Measurements from ENCODE around the gene TMEM87B.
"Not testable (repeated sequence)": the region's sequence is repeated elsewhere in the genome, so short reads cannot be mapped to it uniquely, and the experiment has no call there.

TMEM87B gene

GRCh38 chr2:112108178-112108832 lies 53.2 kb downstream of the TMEM87B start:
- no peak overlapping the region for H3K4me3 ChIP-seq (ENCODE audit: low read length)
- no peak for TF ChIP-seq ZNF274 (IDR thresholded peaks at IDR 0.05; ENCODE audit: low read depth, low read length)

DNA sequence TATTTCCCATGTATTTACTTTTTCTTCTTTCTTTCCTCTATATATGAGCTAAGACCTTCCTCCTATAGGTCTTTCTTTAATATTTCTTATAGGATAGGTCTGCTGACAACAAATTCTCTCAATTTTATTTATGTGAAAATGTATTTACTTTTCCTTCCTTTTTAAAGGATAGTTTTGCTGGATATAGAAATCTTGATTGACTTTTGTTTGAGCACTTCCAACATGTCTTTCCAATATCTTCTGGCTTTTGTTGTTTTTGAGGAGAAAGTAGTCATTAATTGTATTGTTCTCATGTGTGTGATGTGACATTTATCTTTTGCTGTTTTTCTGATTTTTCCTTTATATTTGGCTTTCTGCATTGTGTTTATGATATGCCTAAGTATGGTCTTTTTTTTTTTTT lies 54.2 kb downstream of the TMEM87B start:
- no peak overlapping the region for H3K4me3 ChIP-seq (ENCODE audit: low read length)
- no peak for TF ChIP-seq ZNF274 (IDR thresholded peaks at IDR 0.05; ENCODE audit: low read depth, low read length)

GRCh38 chr2:112110966-112111365 lies 55.9 kb downstream of the TMEM87B start:
- H3K4me3 ChIP-seq (ENCODE audit: low read length): no peak overlapping the region
- TF ChIP-seq ZNF274 (IDR thresholded peaks at IDR 0.05; ENCODE audit: low read depth, low read length): no peak

- H3K4me3 ChIP-seq (ENCODE audit: low read length): not testable (repeated sequence)
Measured at GRCh38 chr2:112113354-112113753, 58.3 kb downstream of the TMEM87B start.

DNA sequence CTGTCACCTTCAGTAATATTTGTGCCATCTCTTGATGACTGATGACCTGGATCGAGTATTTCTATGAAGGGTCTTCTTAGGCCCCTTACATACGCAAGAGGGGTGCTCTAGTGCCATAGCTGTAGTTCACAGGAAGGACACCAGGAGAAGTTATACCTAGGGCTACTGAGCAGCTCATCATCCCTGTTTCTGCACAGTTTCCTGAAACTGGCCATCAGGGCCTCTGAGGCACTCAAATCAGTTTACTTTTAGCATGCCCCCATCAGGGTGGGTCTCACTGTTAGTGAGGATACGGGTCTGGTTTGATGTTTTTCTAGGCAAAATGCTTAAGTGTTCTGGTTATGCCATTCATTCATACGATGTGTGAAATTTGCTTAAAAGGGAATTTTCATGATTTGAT lies 63.1 kb downstream of the TMEM87B start:
- H3K4me3 ChIP-seq (ENCODE audit: low read length): no peak overlapping the region
- no peak for TF ChIP-seq ZNF274 (IDR thresholded peaks at IDR 0.05; ENCODE audit: low read depth, low read length)

DNA sequence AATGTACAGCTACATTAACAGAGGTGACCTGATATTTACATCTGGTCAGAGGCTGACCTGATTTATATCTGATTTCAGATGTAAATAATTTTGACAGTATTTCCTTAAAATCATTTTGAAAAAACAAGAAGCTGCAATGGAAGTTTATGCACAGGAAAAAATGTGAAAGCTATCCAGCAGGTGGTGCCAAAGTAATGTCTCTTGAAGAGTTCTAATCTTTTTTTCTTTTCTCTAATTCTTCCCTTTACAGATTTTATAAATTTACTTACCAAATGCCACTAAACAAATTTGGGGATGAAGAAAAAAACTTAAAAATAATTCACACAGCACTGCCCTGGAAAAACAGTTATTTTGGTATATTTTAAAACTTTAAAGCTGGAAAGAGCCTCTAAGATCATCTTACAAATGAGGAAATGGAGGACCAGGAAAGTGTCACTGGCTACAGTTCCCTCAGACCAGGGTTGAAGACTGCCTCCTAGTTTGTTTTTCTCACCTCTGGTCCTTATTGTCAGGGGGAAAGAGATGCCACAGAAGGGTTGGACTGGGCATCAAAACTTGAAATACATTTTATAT lies 66.7 kb downstream of the TMEM87B start:
- no peak for TF ChIP-seq ZNF274 (IDR thresholded peaks at IDR 0.05; ENCODE audit: low read depth, low read length)

DNA sequence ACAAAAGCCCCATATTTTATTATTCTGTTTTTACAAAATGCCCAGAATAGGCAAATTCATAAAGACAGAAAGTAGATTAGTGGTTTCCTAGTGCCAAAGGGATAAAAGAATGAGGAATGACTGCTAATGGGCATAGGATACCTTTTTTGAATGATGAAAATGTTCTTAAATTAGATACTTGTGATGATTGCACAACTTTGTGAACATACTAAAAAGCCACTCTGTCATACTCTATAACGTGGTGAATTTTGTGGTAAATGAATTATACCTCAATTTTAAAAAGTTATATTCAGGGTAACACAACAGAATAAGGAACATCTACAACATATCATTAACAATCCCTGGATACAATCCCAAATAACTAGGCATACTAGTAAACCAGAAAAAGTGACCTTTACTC lies 74.0 kb downstream of the TMEM87B start:
- TF ChIP-seq ZNF274 (IDR thresholded peaks at IDR 0.05; ENCODE audit: low read depth, low read length): no peak
- H3K4me3 ChIP-seq (ENCODE audit: low read length): no peak overlapping the region

More for the DNA sequence above, 66.7 kb downstream of the TMEM87B start:
- H3K4me3 ChIP-seq (ENCODE audit: low read length): no peak overlapping the region

DNA sequence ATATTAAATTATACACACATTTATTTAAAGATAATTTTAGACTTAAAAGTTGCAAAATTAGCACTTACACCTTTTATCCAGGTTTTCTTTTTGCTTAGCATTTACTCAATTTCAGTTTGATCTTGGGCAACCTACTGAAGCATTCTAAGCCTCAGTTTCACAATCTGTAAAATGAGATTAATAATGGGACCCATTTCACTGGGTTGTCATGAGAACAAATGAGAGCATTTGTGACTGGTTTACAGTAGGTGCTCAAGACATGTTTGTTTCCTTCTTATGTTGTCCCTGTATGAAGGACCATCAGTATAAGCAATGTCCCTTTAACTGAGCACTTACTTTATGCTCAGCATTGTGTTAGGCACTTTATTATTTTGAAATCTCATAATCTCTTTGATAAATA lies 78.3 kb downstream of the TMEM87B start:
- H3K4me3 ChIP-seq (ENCODE audit: low read length): no peak overlapping the region
- TF ChIP-seq ZNF274 (IDR thresholded peaks at IDR 0.05; ENCODE audit: low read depth, low read length): no peak

GRCh38 chr2:112134120-112134519 lies 79.1 kb downstream of the TMEM87B start:
- no peak for TF ChIP-seq ZNF274 (IDR thresholded peaks at IDR 0.05; ENCODE audit: low read depth, low read length)
- no peak overlapping the region for H3K4me3 ChIP-seq (ENCODE audit: low read length)

GRCh38 chr2:112136096-112136495 lies 81.0 kb downstream of the TMEM87B start:
- no peak overlapping the region for H3K4me3 ChIP-seq (ENCODE audit: low read length)
- no peak for TF ChIP-seq ZNF274 (IDR thresholded peaks at IDR 0.05; ENCODE audit: low read depth, low read length)

DNA sequence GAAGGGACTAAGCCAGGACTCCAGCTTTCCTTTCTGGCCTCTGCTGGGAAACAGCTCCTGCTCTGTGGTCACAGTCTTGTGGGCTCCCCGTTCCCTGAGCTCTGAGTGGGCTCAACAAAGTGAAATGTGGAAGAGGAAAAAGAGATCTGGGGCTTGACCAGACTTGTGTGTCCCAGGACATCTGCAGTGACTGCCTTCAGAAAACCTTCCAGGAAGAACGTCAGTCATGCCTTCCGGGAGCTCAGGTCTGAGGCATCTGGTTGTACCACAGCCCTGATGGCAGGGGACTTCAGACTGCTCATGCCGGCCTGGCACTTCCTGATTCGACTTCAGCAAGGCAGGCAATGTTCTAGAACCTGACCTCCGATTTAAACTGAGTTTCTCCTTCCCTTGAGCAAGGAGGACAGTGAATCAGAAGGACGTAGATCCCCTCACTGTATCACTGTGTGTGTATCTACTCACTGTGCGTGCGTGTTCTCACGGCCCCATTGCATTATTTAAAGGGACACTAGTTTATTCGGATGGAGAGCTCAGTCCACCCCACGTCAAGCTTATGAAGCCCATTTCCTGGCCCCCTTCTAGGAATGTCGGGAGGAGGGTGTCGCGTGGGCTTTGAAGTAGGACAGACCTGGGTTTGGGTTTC lies 82.6 kb downstream of the TMEM87B start:
- H3K4me3 ChIP-seq (ENCODE audit: low read length): peak overlapping the region; percentile 25; the same call in 1 of the 2 replicates

DNA sequence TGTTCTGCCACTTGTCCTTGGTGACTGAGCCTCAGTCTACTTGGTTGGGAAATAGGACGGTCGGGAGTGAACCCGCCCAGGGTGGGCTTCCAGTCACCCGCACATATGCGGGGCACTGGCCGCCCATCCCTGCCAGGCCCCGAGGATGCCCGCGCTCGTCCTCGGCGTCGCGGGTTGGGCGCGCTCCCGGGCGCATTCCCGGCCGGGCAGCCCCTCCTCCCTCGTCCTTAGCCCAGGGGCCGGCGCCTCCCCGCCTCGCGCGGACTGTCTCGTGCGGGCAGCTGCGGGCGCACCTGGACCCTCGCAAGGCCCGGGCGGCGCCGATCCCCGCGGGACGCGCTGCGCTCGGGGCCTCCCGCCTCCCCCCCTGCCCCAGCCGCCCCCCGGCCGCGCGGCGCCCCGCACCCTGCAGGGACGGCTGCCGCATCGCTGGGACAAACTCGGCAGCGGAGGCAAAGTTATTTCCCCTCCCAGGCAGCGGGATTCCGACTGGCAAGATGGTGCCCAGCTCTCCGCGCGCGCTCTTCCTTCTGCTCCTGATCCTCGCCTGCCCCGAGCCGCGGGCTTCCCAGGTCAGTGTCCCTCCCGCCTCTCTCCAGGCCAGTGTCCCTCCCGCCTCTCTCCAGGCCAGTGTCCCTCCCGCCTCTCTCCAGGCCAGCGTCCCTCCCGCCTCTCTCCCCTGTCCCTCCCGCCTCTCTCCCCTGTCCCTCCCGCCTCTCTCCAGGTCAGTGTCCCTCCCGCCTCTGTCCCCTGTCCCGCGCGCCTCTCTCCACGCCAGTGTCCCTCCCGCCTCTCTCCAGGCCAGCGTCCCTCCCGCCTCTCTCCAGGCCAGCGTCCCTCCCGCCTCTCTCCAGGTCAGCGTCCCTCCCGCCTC lies 83.3 kb downstream of the TMEM87B start, which contains the start of gene FBLN7:
FBLN7 (plus strand) TSS at position 227 of the 874 bp plus-strand sequence; CDS start at position 498, 271 bp downstream.
- no peak for TF ChIP-seq ZNF274 (IDR thresholded peaks at IDR 0.05; ENCODE audit: low read depth, low read length)
- peak within 1 kb of the TSS; percentile 25 for H3K4me3 ChIP-seq (ENCODE audit: low read length)

More for the DNA sequence above, 82.6 kb downstream of the TMEM87B start:
- no peak for TF ChIP-seq ZNF274 (IDR thresholded peaks at IDR 0.05; ENCODE audit: low read depth, low read length)

DNA sequence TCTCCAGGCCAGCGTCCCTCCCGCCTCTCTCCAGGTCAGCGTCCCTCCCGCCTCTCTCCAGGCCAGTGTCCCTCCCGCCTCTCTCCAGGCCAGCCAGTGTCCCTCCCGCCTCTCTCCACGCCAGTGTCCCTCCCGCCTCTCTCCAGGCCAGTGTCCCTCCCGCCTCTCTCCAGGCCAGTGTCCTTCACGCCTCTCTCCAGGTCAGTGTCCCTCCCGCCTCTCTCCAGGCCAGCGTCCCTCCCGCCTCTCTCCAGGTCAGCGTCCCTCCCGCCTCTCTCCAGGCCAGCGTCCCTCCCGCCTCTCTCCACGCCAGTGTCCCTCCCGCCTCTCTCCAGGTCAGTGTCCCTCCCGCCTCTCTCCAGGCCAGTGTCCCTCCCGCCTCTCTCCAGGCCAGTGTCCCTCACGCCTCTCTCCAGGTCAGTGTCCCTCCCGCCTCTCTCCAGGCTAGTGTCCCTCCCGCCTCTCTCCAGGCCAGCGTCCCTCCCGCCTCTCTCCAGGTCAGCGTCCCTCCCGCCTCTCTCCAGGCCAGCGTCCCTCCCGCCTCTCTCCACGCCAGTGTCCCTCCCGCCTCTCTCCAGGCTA lies 84.1 kb downstream of the TMEM87B start:
- not testable (repeated sequence) for H3K4me3 ChIP-seq (ENCODE audit: low read length)

GRCh38 chr2:112139661-112140204 lies 84.7 kb downstream of the TMEM87B start:
- not testable (repeated sequence) for H3K4me3 ChIP-seq (ENCODE audit: low read length)

Data from GM08714 (cell line).